ENCODE results near the gene NISCH.

DNA sequence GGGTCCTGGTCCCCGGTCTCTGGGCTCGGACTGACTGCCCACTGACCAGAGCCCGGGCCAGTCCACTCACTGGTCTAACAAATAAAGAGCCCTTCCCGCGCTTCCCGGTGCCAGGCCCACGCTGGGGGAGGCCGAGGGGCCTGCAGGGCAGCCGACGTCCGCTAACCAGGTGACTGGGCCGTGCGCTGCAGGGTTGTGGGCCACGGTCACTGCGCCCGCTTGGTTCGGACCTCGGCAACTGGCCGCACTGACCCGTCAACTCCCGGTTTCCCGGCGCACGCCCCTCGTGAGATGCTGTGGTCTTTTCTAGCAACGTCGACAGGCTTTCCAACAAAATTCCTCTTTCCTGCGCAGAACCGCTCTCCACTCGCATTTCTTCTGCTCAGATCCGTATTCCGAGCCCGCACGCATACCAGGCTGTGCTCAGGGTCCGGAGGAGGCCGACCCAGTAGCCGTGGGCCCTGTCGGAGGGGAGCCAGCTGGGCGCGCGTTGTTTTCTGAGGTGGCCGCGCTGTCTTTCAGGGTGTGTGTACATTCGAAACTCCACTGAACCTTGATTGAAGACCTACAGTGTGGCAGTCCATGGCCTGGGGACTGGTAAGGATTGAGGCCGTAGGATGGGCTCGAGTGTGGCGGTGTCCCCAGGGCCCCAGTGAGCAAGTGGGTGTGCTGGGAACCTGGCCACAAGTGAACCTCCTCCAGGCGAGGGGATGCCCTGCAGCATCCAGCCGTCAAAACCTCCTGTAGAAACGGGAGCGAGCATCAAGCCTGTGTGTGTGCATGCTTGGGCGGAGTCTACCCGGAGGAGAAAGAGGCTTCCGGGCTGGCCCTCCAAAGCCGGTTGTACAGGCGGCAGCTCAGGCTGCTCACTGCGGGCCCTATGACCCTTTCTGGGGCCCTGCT lies 79.1 kb downstream of the NISCH start:
- TF ChIP-seq CTCF (conservative IDR thresholded peaks at IDR 0.05; ENCODE audit: low read depth, low read length) (no peak), EZH2 (IDR thresholded peaks at IDR 0.05; ENCODE audit: borderline replicate concordance, low read depth, low read length, poor library complexity, severe bottlenecking) (no peak)
